ENCODE measurements around the gene PROM2. TPM values are rescaled to one million over a fixed set of nuclear protein-coding genes. Genes with fewer than 3 reads are reported as not detected.

Gene PROM2
- total and polyA plus RNA-seq, 2 donors (not counting 3 experiments of a cell fraction or from before 2014, with no cell fraction given) = 0.39 to 0.60 TPM

DNA sequence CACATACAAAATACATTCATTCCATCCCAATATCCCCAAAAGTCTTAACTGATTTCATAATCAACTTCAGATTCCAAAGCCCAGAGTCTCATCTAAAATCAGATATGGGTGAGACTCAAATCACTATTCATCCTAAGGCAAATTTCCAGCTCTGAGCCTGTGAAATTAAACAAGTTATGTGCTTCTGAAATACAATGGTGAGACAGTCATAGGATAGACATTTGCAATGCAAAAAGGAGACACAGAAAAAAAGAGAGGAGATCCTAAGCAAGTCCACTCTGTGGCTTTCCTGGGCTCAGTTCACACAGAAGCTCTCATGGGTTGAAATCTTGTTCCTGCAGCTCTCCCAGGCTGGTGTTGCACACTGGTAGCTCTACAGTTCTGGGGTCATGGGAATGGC is 48.6 kb upstream of the PROM2 start:
- no peaks in the 10 kb centered on the region for H4K20me1 ChIP-seq (replicated peaks; ENCODE audit: control insufficient read depth, extremely low read depth, insufficient read depth, low read length)
- BruUV-seq (replicated peaks) = no TSS peak

More for the DNA sequence above, 48.6 kb upstream of the PROM2 start:
- Histone ChIP-seq H3K79me2 (ENCODE audit: control insufficient read depth, insufficient read depth, low read length) (no peaks in the 10 kb centered on the region), H3K27ac (ENCODE audit: insufficient read depth, low read depth, low read length) (no peak overlapping the region), H3K4me3 (replicated peaks in 1 of 3; ENCODE audit: insufficient read depth in 1 of 3, low read depth in 1 of 3, low read length in 3 of 3) (no peak overlapping the region), H3K9me1 (replicated peaks; ENCODE audit: control insufficient read depth, extremely low read depth, insufficient read depth, low read length) (no peaks in the 10 kb centered on the region), H3K27me3 (ENCODE audit: control insufficient read depth in 2 of 2, insufficient read depth in 2 of 2, low read length in 2 of 2) (no peaks in the 10 kb centered on the region), H3K4me1 (ENCODE audit: control insufficient read depth, extremely low read depth, insufficient read depth, low read length) (no peaks in the 10 kb centered on the region), H3K4me2 (ENCODE audit: insufficient read depth, low read length) (no peak overlapping the region), H2AFZ (ENCODE audit: low read depth, low read length) (no peak overlapping the region), H3K9ac (replicated peaks; ENCODE audit: extremely low read depth, insufficient read depth, low read length) (no peak overlapping the region), H3K36me3 (ENCODE audit: control insufficient read depth in 2 of 2, extremely low read depth in 1 of 2, insufficient read depth in 2 of 2, low read length in 2 of 2) (no peaks in the 10 kb centered on the region), H3K9me3 (replicated peaks; ENCODE audit: control insufficient read depth, insufficient read depth, low read length) (no peaks in the 10 kb centered on the region)
- no peak for TF ChIP-seq POLR2AphosphoS5 (IDR thresholded peaks at IDR 0.05; ENCODE audit: insufficient read depth, low read depth, low read length)
- TF ChIP-seq, protein P1, sequence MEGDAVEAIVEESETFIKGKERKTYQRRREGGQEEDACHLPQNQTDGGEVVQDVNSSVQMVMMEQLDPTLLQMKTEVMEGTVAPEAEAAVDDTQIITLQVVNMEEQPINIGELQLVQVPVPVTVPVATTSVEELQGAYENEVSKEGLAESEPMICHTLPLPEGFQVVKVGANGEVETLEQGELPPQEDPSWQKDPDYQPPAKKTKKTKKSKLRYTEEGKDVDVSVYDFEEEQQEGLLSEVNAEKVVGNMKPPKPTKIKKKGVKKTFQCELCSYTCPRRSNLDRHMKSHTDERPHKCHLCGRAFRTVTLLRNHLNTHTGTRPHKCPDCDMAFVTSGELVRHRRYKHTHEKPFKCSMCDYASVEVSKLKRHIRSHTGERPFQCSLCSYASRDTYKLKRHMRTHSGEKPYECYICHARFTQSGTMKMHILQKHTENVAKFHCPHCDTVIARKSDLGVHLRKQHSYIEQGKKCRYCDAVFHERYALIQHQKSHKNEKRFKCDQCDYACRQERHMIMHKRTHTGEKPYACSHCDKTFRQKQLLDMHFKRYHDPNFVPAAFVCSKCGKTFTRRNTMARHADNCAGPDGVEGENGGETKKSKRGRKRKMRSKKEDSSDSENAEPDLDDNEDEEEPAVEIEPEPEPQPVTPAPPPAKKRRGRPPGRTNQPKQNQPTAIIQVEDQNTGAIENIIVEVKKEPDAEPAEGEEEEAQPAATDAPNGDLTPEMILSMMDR (IDR thresholded peaks at IDR 0.05; ENCODE audit: extremely low read depth in 1 of 2, insufficient read depth in 1 of 2, low read depth in 1 of 2, low read length in 2 of 2) = no peak
- no peak for TF ChIP-seq JUN (IDR thresholded peaks at IDR 0.05; ENCODE audit: borderline replicate concordance, insufficient read depth, insufficient read length, low read depth)
- TF ChIP-seq, protein P2, sequence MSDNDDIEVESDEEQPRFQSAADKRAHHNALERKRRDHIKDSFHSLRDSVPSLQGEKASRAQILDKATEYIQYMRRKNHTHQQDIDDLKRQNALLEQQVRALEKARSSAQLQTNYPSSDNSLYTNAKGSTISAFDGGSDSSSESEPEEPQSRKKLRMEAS (IDR thresholded peaks at IDR 0.05; ENCODE audit: insufficient read depth, insufficient read length) = no peak
- no peak for TF ChIP-seq POLR2A (IDR thresholded peaks at IDR 0.05; ENCODE audit: low read depth, low read length)
- no peak for TF ChIP-seq EZH2 (IDR thresholded peaks at IDR 0.05; ENCODE audit: borderline replicate concordance, low read depth, low read length, severe bottlenecking)
- no peak for TF ChIP-seq FOS (IDR thresholded peaks at IDR 0.05; ENCODE audit: borderline replicate concordance, insufficient read depth, low read length)
- no peak for TF ChIP-seq GATA2 (IDR thresholded peaks at IDR 0.05; ENCODE audit: insufficient read depth, insufficient read length, low read depth, low read length)
- TF ChIP-seq MYC (IDR thresholded peaks at IDR 0.05; ENCODE audit: low read depth, low read length) = no peak
- dilution Hi-C loops (cut with MboI; ENCODE audit: extremely low pct_ligation_motif_present, low sequenced_read_pairs) (no loop called here), intact Hi-C loops (cut with micrococcal nuclease) (no loop called here)
- FAIRE-seq (no peak), DNase-seq (ENCODE audit: low read depth, low spot score) (no peak)
- CTCF ChIA-PET = interaction anchor here (1.3 kb wide), 1 partner anchor 12 kb away, joined by 7 read pairs; no protein-coding TSS in a partner anchor
- POLR2A ChIA-PET = no interaction called here
